ENCODE data around the gene TXLNB. TPM values are rescaled to one million over a fixed set of nuclear protein-coding genes. Genes with fewer than 3 reads are reported as not detected.
"Not testable (repeated sequence)": the region's sequence is repeated elsewhere in the genome, so short reads cannot be mapped to it uniquely, and the experiment has no call there.

TXLNB gene
- total and polyA plus RNA-seq, 2 of the 4 experiments (the other 2 are of a cell fraction), result under 0.01 to 0.05 TPM

DNA sequence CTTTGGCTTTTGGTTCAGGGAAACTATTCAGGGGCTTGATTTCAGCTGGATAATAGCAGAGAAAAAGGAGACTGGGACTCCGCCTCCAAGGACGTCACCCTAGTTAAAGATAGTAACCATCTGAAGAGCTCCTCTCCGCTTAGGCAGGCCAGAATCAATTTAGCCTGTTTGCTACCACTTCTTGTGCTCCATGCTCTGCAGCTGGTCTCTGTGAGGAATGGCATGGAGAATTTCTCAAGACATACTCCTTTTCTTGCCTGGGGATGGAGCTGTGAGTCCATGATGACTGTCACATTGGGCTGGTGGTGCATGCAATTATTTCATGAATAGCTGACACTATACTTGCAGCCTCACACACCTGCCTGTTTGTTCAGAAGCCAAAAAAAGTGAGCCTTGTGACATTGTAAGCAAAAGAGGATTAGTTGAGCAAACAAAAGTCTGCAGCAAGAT lies 61.4 kb downstream of the TXLNB start:
- intact Hi-C loops (cut with micrococcal nuclease), result loop anchor here (1.0 kb wide), 1 partner anchor 134 kb away; no protein-coding TSS in a partner anchor

DNA sequence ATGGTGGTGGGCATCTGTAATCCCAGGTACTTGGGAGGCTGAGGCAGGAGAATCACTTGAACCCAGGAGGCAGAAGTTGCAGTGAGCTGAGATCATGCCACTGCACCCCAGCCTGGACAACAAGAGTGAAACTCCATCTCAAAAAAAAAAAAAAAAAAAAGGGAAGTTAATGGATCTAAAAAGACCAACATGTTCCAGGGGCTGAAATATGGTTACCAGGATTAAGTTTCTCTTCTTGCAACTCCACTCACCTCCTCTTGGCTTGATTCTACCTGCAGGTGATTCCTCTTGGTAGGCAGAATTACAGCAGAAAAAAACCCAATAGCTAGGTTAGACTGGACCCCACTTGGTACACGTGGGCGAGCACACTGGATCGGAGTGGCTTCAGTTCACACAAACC lies 63.4 kb downstream of the TXLNB start:
- H3K23ac ChIP-seq (ENCODE audit: low read depth, low read length); CTCF ChIA-PET: not testable (repeated sequence)
- WGBS, 2 experiments (ENCODE audit: extremely low coverage in 2 of 2, insufficient read length in 1 of 2), result no CpG with 5 or more reads among the region's 3 CpGs

More for the DNA sequence above, 61.4 kb downstream of the TXLNB start:
- no peak overlapping the region for H3K14ac ChIP-seq (replicated peaks; ENCODE audit: low read depth, low read length)
- no peak overlapping the region for H2AK9ac ChIP-seq (replicated peaks; ENCODE audit: low read depth, low read length, poor library complexity)
- H3K18ac ChIP-seq (ENCODE audit: low read depth, low read length), result no peak overlapping the region
- no peak overlapping the region for H3K56ac ChIP-seq (ENCODE audit: extremely low read depth, insufficient read depth, low read length)
- H3K27me3 ChIP-seq (ENCODE audit: control insufficient read depth, insufficient read depth, low read length), result no peaks in the 10 kb centered on the region
- H3K79me1 ChIP-seq (ENCODE audit: low read depth in 1 of 2, low read length in 2 of 2), result no peaks in the 10 kb centered on the region
- H3K23ac ChIP-seq (ENCODE audit: low read depth, low read length), result no peak overlapping the region
- no peak overlapping the region for H2AK5ac ChIP-seq (ENCODE audit: low read depth, low read length)
- no peak overlapping the region for H4K8ac ChIP-seq (ENCODE audit: low read depth in 2 of 2, low read length in 2 of 2)
- H3K4me1 ChIP-seq (ENCODE audit: control insufficient read depth, insufficient read depth, low read length), result peaks cover 2% of the 10 kb centered on the region; the same call in 1 of the 2 replicates
- no TSS peak for BruUV-seq (replicated peaks)
- H2BK120ac ChIP-seq (ENCODE audit: low read depth, low read length), result no peak overlapping the region
- peaks cover 4% of the 10 kb centered on the region; the same call in 1 of the 2 replicates for H3K9me3 ChIP-seq (ENCODE audit: control insufficient read depth, insufficient read depth, low read length)
- no peak overlapping the region for H3K27ac ChIP-seq (ENCODE audit: insufficient read depth, low read length)
- H2BK15ac ChIP-seq (ENCODE audit: low read depth, low read length), result no peak overlapping the region
- no peak overlapping the region for H3K9ac ChIP-seq (ENCODE audit: low read depth, low read length)
- H3K4ac ChIP-seq (ENCODE audit: low read depth, low read length), result no peak overlapping the region
- no peaks in the 10 kb centered on the region for H3K36me3 ChIP-seq (ENCODE audit: control insufficient read depth, insufficient read depth, low read length)
- H2BK5ac ChIP-seq (ENCODE audit: low read depth, low read length, poor library complexity, severe bottlenecking), result no peak overlapping the region
- H4K20me1 ChIP-seq (ENCODE audit: insufficient read depth, low read length), result no peaks in the 10 kb centered on the region
- CTCF ChIA-PET, result interaction anchor here (0.7 to 1.3 kb wide), 9 partner anchors 9 to 809 kb away, joined by 3 to 9 read pairs (median 3); no protein-coding TSS in a partner anchor
- H3K4me2 ChIP-seq (ENCODE audit: low read depth, low read length), result no peak overlapping the region
- in situ Hi-C loops (cut with MboI; ENCODE audit: low sequenced_read_pairs) (no loop called here), dilution Hi-C loops (cut with HindIII; ENCODE audit: low sequenced_read_pairs, unreplicated experiment) (no loop called here)
- H3K4me3 ChIP-seq (ENCODE audit: insufficient read depth, low read depth, low read length), result no peak overlapping the region
- no peak overlapping the region for H4K91ac ChIP-seq (ENCODE audit: insufficient read depth, low read depth, low read length)
- no peaks in the 10 kb centered on the region for H3K9me1 ChIP-seq (ENCODE audit: insufficient read depth, low read length)
- H2BK20ac ChIP-seq (ENCODE audit: low read depth, low read length), result no peak overlapping the region
- TF ChIP-seq RAD21 (IDR thresholded peaks at IDR 0.05; ENCODE audit: low read length) (peak; percentile 31; the same call in 1 of the 2 replicates), SMC3 (IDR thresholded peaks at IDR 0.05; ENCODE audit: low read depth, low read length) (0 out of 2 replicates have a peak, but pooled peaks have one; percentile 6), MAZ (IDR thresholded peaks at IDR 0.05; ENCODE audit: borderline replicate concordance, low read depth, low read length) (no peak)
- TF ChIP-seq, protein P1, sequence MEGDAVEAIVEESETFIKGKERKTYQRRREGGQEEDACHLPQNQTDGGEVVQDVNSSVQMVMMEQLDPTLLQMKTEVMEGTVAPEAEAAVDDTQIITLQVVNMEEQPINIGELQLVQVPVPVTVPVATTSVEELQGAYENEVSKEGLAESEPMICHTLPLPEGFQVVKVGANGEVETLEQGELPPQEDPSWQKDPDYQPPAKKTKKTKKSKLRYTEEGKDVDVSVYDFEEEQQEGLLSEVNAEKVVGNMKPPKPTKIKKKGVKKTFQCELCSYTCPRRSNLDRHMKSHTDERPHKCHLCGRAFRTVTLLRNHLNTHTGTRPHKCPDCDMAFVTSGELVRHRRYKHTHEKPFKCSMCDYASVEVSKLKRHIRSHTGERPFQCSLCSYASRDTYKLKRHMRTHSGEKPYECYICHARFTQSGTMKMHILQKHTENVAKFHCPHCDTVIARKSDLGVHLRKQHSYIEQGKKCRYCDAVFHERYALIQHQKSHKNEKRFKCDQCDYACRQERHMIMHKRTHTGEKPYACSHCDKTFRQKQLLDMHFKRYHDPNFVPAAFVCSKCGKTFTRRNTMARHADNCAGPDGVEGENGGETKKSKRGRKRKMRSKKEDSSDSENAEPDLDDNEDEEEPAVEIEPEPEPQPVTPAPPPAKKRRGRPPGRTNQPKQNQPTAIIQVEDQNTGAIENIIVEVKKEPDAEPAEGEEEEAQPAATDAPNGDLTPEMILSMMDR (conservative IDR thresholded peaks at IDR 0.05; ENCODE audit: low read depth, low read length), result peak; percentile 25; the same call in 1 of the 2 replicates
- no peak overlapping the region for H2AFZ ChIP-seq (replicated peaks; ENCODE audit: low read length, poor library complexity)
- no CpG with 5 or more reads among the region's 3 CpGs for WGBS, 2 experiments (ENCODE audit: extremely low coverage in 2 of 2, insufficient read length in 1 of 2)
- POLR2A ChIA-PET (ENCODE audit: unreplicated experiment), result interaction anchor here (0.6 kb wide), 1 partner anchor 142 kb away, joined by 3 read pairs; no protein-coding TSS in a partner anchor
- H4K5ac ChIP-seq (ENCODE audit: low read depth, low read length), result no peak overlapping the region
- DNase-seq, result peak; percentile 46
- peak; percentile 80 for ATAC-seq (ENCODE audit: low read depth)

More for the DNA sequence above, 63.4 kb downstream of the TXLNB start:
- H4K5ac ChIP-seq (ENCODE audit: low read depth, low read length); H3K14ac ChIP-seq (replicated peaks; ENCODE audit: low read depth, low read length); H3K27me3 ChIP-seq (ENCODE audit: control insufficient read depth, insufficient read depth, low read length); H2BK20ac ChIP-seq (ENCODE audit: low read depth, low read length); H3K9ac ChIP-seq (ENCODE audit: low read depth, low read length); H4K8ac ChIP-seq (ENCODE audit: low read depth in 2 of 2, low read length in 2 of 2); H2BK5ac ChIP-seq (ENCODE audit: low read depth, low read length, poor library complexity, severe bottlenecking); H4K20me1 ChIP-seq (ENCODE audit: insufficient read depth, low read length); ATAC-seq (ENCODE audit: low read depth); H3K4ac ChIP-seq (ENCODE audit: low read depth, low read length); H3K36me3 ChIP-seq (ENCODE audit: control insufficient read depth, insufficient read depth, low read length); BruUV-seq (replicated peaks); H3K79me1 ChIP-seq (ENCODE audit: low read depth in 1 of 2, low read length in 2 of 2); H2AK9ac ChIP-seq (replicated peaks; ENCODE audit: low read depth, low read length, poor library complexity); H3K18ac ChIP-seq (ENCODE audit: low read depth, low read length); H3K56ac ChIP-seq (ENCODE audit: extremely low read depth, insufficient read depth, low read length); DNase-seq; H2BK120ac ChIP-seq (ENCODE audit: low read depth, low read length); H2BK15ac ChIP-seq (ENCODE audit: low read depth, low read length); H3K9me1 ChIP-seq (ENCODE audit: insufficient read depth, low read length); H3K4me3 ChIP-seq (ENCODE audit: insufficient read depth, low read depth, low read length); H3K4me1 ChIP-seq (ENCODE audit: control insufficient read depth, insufficient read depth, low read length); dilution Hi-C loops (cut with HindIII; ENCODE audit: low sequenced_read_pairs, unreplicated experiment); H2AK5ac ChIP-seq (ENCODE audit: low read depth, low read length); H3K4me2 ChIP-seq (ENCODE audit: low read depth, low read length); intact Hi-C loops (cut with micrococcal nuclease); H3K27ac ChIP-seq (ENCODE audit: insufficient read depth, low read length); H4K91ac ChIP-seq (ENCODE audit: insufficient read depth, low read depth, low read length); POLR2A ChIA-PET (ENCODE audit: unreplicated experiment); H3K9me3 ChIP-seq (ENCODE audit: control insufficient read depth, insufficient read depth, low read length); H2AFZ ChIP-seq (replicated peaks; ENCODE audit: low read length, poor library complexity): not testable (repeated sequence)
- in situ Hi-C loops (cut with MboI; ENCODE audit: low sequenced_read_pairs), result loop anchor here (5.0 kb wide), 1 partner anchor 129 kb away; no protein-coding TSS in a partner anchor
